GM23338 (cell line): ENCODE data around the gene ZNF526. TPM values are rescaled to one million over a fixed set of nuclear protein-coding genes. Genes with fewer than 3 reads are reported as not detected.

Source experiments
- ATAC-seq: fragments of 200-7000 bp; cut with Tn5 transposase; 3 replicates; pipeline ENCODE4 v1.9.1; 2020
- DNase-seq: peaks from one replicate; pipeline ENCODE4 v3.0.0-alpha.2; 2015; ENCODE audit warnings: low spot score
- H2AFZ ChIP-seq: fragments of 200-600 bp; sonication (generic); 2 replicates; pipeline ENCODE4 v1.8.0; 2016; ENCODE audit warnings: antibody characterized with exemption, mild to moderate bottlenecking, moderate library complexity
- H3F3A ChIP-seq: fragments of 200-600 bp; sonication (generic); replicated peaks from 2 replicates; pipeline ENCODE4 v1.8.0; 2017; ENCODE audit warnings: antibody characterized with exemption, mixed run types, low read depth
- H3K27ac ChIP-seq: fragments of 200-600 bp; sonication (generic); 2 replicates; pipeline ENCODE4 v1.6.1; 2016; ENCODE audit warnings: low read depth
- H3K27me3 ChIP-seq: fragments of 200-600 bp; sonication (generic); 2 replicates; pipeline ENCODE4 v1.8.0; 2016; ENCODE audit warnings: mild to moderate bottlenecking, mixed run types, moderate library complexity; ENCODE audit not compliant: insufficient read depth
- H3K36me3 ChIP-seq: fragments of 200-600 bp; sonication (generic); 2 replicates; pipeline ENCODE4 v1.8.0; 2016; ENCODE audit warnings: mild to moderate bottlenecking; ENCODE audit not compliant: insufficient read depth
- H3K4me1 ChIP-seq: fragments of 200-600 bp; sonication (generic); 2 replicates; pipeline ENCODE4 v1.8.0; 2016; ENCODE audit warnings: mild to moderate bottlenecking, moderate library complexity; ENCODE audit not compliant: insufficient read depth
- H3K4me2 ChIP-seq: fragments of 200-600 bp; sonication (generic); 2 replicates; pipeline ENCODE4 v1.7.1; 2017; ENCODE audit warnings: mixed run types
- H3K4me3 ChIP-seq: fragments of 200-600 bp; sonication (generic); 2 replicates; pipeline ENCODE4 v1.6.1; 2016; ENCODE audit warnings: mixed run types
- H3K79me2 ChIP-seq: fragments of 200-600 bp; sonication (generic); replicated peaks from 2 replicates; pipeline ENCODE4 v1.8.0; 2017; ENCODE audit warnings: mild to moderate bottlenecking; ENCODE audit not compliant: insufficient read depth
- H3K9me2 ChIP-seq: fragments of 200-600 bp; sonication (generic); 2 replicates; pipeline ENCODE4 v1.8.0; 2017; ENCODE audit not compliant: insufficient read depth
- H4K20me1 ChIP-seq: fragments of 200-600 bp; sonication (generic); replicated peaks from 2 replicates; pipeline ENCODE4 v1.8.0; 2017; ENCODE audit warnings: mild to moderate bottlenecking; ENCODE audit not compliant: insufficient read depth
- H3K27ac Mint-ChIP-seq: 2 replicates; pipeline ENCODE4 v1.8.0; 2020; ENCODE audit warnings: inconsistent platforms, mild to moderate bottlenecking, moderate library complexity, mixed read lengths
- H3K27me3 Mint-ChIP-seq: 3 replicates; pipeline ENCODE4 v1.8.0; 2022; ENCODE audit warnings: low read depth, mild to moderate bottlenecking, moderate library complexity, mixed read lengths, inconsistent platforms; ENCODE audit not compliant: insufficient read depth, poor library complexity
- H3K36me3 Mint-ChIP-seq: 3 replicates; pipeline ENCODE4 v1.8.0; 2021; ENCODE audit warnings: low read depth, mild to moderate bottlenecking, inconsistent platforms, moderate library complexity, mixed read lengths
- H3K4me1 Mint-ChIP-seq: 3 replicates; pipeline ENCODE4 v1.8.0; 2020; ENCODE audit warnings: mild to moderate bottlenecking, inconsistent platforms, mixed read lengths
- H3K4me3 Mint-ChIP-seq: 3 replicates; pipeline ENCODE4 v1.8.0; 2021; ENCODE audit warnings: moderate library complexity, mild to moderate bottlenecking, inconsistent platforms, mixed read lengths
- H3K9me3 Mint-ChIP-seq: 3 replicates; pipeline ENCODE4 v1.8.0; 2020; ENCODE audit warnings: moderate library complexity, mild to moderate bottlenecking, inconsistent platforms, mixed read lengths
- CREB1 ChIP-seq: fragments of 250-450 bp; sonication (Bioruptor Pico); IDR thresholded peaks from 2 replicates; pipeline ENCODE4 v1.5.0; 2020; ENCODE audit warnings: low read depth, mild to moderate bottlenecking, moderate library complexity
- CTCF ChIP-seq, 2 experiments: fragments of 200-600 bp in 1 of 2; sonication (generic) in 1 of 2; conservative IDR thresholded peaks; 2 replicates each; pipeline versions ENCODE4 v1.5.1 to v1.6.1; 2016 to 2017; ENCODE audit warnings: antibody characterized with exemption in 2 of 2, low read depth in 2 of 2, mild to moderate bottlenecking in 2 of 2, moderate library complexity in 1 of 2
- ETS1 ChIP-seq: IDR thresholded peaks from 2 replicates; pipeline ENCODE4 v1.6.1; 2016; ENCODE audit warnings: antibody characterized with exemption
- EZH2 ChIP-seq: fragments of 200-600 bp; sonication (generic); IDR thresholded peaks from one replicate; pipeline ENCODE4 v1.8.0; 2017; ENCODE audit warnings: antibody characterized with exemption, mild to moderate bottlenecking, low read depth; ENCODE audit not compliant: unreplicated experiment
- EZH2phosphoT487 ChIP-seq: fragments of 200-600 bp; sonication (generic); IDR thresholded peaks from one replicate; pipeline ENCODE4 v1.8.1; 2018; ENCODE audit warnings: antibody characterized with exemption; ENCODE audit not compliant: unreplicated experiment
- JUNB ChIP-seq: IDR thresholded peaks from one replicate; pipeline ENCODE4 v1.6.1; 2016; ENCODE audit warnings: antibody characterized with exemption; ENCODE audit not compliant: unreplicated experiment
- POLR2AphosphoS5 ChIP-seq: IDR thresholded peaks from 2 replicates; pipeline ENCODE4 v1.6.1; 2016; ENCODE audit warnings: antibody characterized with exemption, low read depth
- REST ChIP-seq: IDR thresholded peaks from one replicate; pipeline ENCODE4 v1.6.1; 2018; ENCODE audit warnings: antibody characterized with exemption; ENCODE audit not compliant: unreplicated experiment
- STAT1 ChIP-seq: IDR thresholded peaks from one replicate; pipeline ENCODE4 v1.6.1; 2016; ENCODE audit warnings: antibody characterized with exemption; ENCODE audit not compliant: unreplicated experiment
- ZNF114 ChIP-seq: fragments of 250-450 bp; sonication (Bioruptor Pico); IDR thresholded peaks from 2 replicates; pipeline ENCODE4 v1.5.0; 2020; ENCODE audit warnings: mild to moderate bottlenecking, moderate library complexity
- ZNF331 ChIP-seq: fragments of 250-450 bp; sonication (Bioruptor Pico); IDR thresholded peaks from 2 replicates; pipeline ENCODE4 v1.5.0; 2020; ENCODE audit warnings: low read depth, mild to moderate bottlenecking, moderate library complexity
- ZNF462 ChIP-seq: fragments of 250-450 bp; sonication (Bioruptor Pico); IDR thresholded peaks from 2 replicates; pipeline ENCODE4 v1.5.0; 2020; ENCODE audit warnings: mild to moderate bottlenecking, moderate library complexity
- polyA plus RNA-seq: library from polyadenylated mRNA; unstranded; fragments of >200 nt; fragmentation: Nextera tagmentation; extraction: Ambion mirVana; gene quantifications from 2 replicates; pipeline ENCODE4 v1.2.1, GENCODE V29; 2016
- total RNA-seq: library from RNA; depleted of rRNA; stranded (reverse); fragments of >200 nt; shearing (Covaris generic); gene quantifications from 2 replicates; pipeline ENCODE4 v1.2.3, GENCODE V29; 2014

The ZNF526 gene
- total and polyA plus RNA-seq, 2 experiments from 2014 or later, result 4.7 to 13.3 TPM

GRCh38 chr19:42208612-42209011 is 11.5 kb upstream of the ZNF526 start (continued):
- TF ChIP-seq ZNF462 (CRISPR knock-in tag) (no peak), POLR2AphosphoS5 (no peak), JUNB (no peak), ZNF331 (CRISPR knock-in tag) (no peak)

- Histone ChIP-seq H3K4me1 (peaks cover 6% of the 10 kb centered on the region), H3K79me2 (peaks cover 67% of the 10 kb centered on the region), H3K9me2 (no peaks in the 10 kb centered on the region), H3F3A (peaks cover 11% of the 10 kb centered on the region; the same call in 1 of the 2 replicates), H4K20me1 (peaks cover 49% of the 10 kb centered on the region), H3K27ac (no peak overlapping the region), H2AFZ (no peak overlapping the region), H3K4me2 (no peak overlapping the region), H3K4me3 (no peak overlapping the region), H3K27me3 (no peaks in the 10 kb centered on the region), H3K36me3 (peaks cover 35% of the 10 kb centered on the region; the same call in 1 of the 2 replicates)
- no peaks in the 10 kb centered on the region for H3K9me3 Mint-ChIP-seq
- no peak overlapping the region for H3K27ac Mint-ChIP-seq
- peaks cover 17% of the 10 kb centered on the region for H3K4me1 Mint-ChIP-seq
- no peak for ATAC-seq
- H3K36me3 Mint-ChIP-seq, result peaks cover 62% of the 10 kb centered on the region
- H3K4me3 Mint-ChIP-seq, result no peak overlapping the region
- DNase-seq, result no peak
- peaks cover 21% of the 10 kb centered on the region for H3K27me3 Mint-ChIP-seq
- TF ChIP-seq EZH2phosphoT487 (no peak), EZH2 (no peak), ZNF331 (CRISPR knock-in tag) (no peak), JUNB (no peak), CREB1 (CRISPR knock-in tag) (no peak), ETS1 (no peak), REST (no peak), STAT1 (no peak), ZNF114 (CRISPR knock-in tag) (no peak), CTCF (conservative IDR thresholded peaks at IDR 0.05; ENCODE audit: low read depth in 2 of 2) (no peak)
Observed at GRCh38 chr19:42212886-42213285, 7.2 kb upstream of the ZNF526 start.
